Neural progenitor cell (in vitro differentiated cells): ENCODE data around the gene GM2A.

Experiments
- CTCF ChIP-seq: fragments of 200-600 bp; sonication (generic); IDR thresholded peaks from 2 replicates; pipeline ENCODE4 v1.5.1; 2017; ENCODE audit warnings: antibody characterized with exemption, mild to moderate bottlenecking
- EZH2 ChIP-seq: fragments of 200-600 bp; sonication (generic); IDR thresholded peaks from 2 replicates; pipeline ENCODE4 v1.6.1; 2017; ENCODE audit warnings: antibody characterized with exemption, mild to moderate bottlenecking, moderate library complexity

DNA sequence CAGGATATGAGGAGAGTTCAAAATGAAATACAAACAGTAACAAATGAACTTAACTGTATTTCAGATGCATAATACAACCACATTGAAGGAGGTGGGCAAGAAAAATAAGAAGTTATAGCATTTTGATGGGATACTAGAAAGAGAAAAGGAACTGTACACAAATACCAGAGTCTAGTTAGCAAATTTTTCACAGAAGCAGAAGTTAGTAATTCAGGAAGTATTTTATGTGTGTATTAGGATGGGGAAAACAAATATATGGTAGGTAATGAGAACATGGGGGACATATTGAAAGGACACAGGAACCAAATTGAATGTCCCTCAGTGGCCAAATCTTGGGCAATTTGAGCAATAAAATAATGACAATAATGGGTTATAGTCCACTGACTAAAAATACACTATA, 18.4 kb downstream of the GM2A start:
- TF ChIP-seq CTCF (no peak), EZH2 (no peak)
